SU-DHL-6 (cell line): ENCODE measurements around the gene SRPK2.

Experiments used
- H2AFZ ChIP-seq: fragments of 200-600 bp; sonication (generic); 2 replicates; pipeline ENCODE4 v1.6.1; 2014; ENCODE audit warnings: low read depth, mild to moderate bottlenecking, moderate library complexity, mixed read lengths, antibody characterized with exemption, low read length; ENCODE audit not compliant: severe bottlenecking
- H3F3A ChIP-seq: fragments of 200-600 bp; shearing (Covaris generic); 2 replicates; pipeline ENCODE4 v1.6.0; 2016; ENCODE audit warnings: antibody characterized with exemption, mild to moderate bottlenecking; ENCODE audit not compliant: insufficient read depth
- H3K27ac ChIP-seq: fragments of 200-600 bp; sonication (generic); 2 replicates; pipeline ENCODE4 v1.5.1; 2016; ENCODE audit warnings: low read depth, mild to moderate bottlenecking, low read length, moderate library complexity, mixed read lengths
- H3K27me3 ChIP-seq: fragments of 200-600 bp; sonication (generic), shearing (Covaris generic); 2 replicates; pipeline ENCODE4 v1.6.0; 2014; ENCODE audit warnings: mild to moderate bottlenecking, low read length
- H3K36me3 ChIP-seq: fragments of 200-600 bp; sonication (generic); 2 replicates; pipeline ENCODE4 v1.6.1; 2014; ENCODE audit warnings: mild to moderate bottlenecking, low read length, mixed read lengths
- H3K4me2 ChIP-seq: fragments of 300-600, 200-600 bp; shearing (Covaris generic), sonication (generic); 2 replicates; pipeline ENCODE4 v1.6.0; 2014; ENCODE audit warnings: low read length, low read depth, mild to moderate bottlenecking; ENCODE audit not compliant: poor library complexity, severe bottlenecking
- H3K4me3 ChIP-seq: fragments of 200-600 bp; sonication (generic); 2 replicates; pipeline ENCODE4 v1.5.1; 2014; ENCODE audit warnings: antibody characterized with exemption, low read length, mild to moderate bottlenecking, mixed read lengths; ENCODE audit not compliant: insufficient read depth, poor library complexity, severe bottlenecking
- H3K79me2 ChIP-seq: fragments of 200-600 bp; sonication (generic); 2 replicates; pipeline ENCODE4 v1.6.1; 2014; ENCODE audit warnings: mild to moderate bottlenecking, low read length, moderate library complexity; ENCODE audit not compliant: insufficient read depth
- H3K9ac ChIP-seq: fragments of 200-600 bp; sonication (generic); 2 replicates; pipeline ENCODE4 v1.7.0; 2014; ENCODE audit warnings: mild to moderate bottlenecking, low read length
- H3K9me2 ChIP-seq: fragments of 200-600 bp; sonication (generic); replicated peaks from 2 replicates; pipeline ENCODE4 v1.6.1; 2014; ENCODE audit warnings: low read length; ENCODE audit not compliant: insufficient read depth
- H3K9me3 ChIP-seq: fragments of 200-600 bp; sonication (generic); 2 replicates; pipeline ENCODE4 v1.6.1; 2014; ENCODE audit warnings: low read length, mixed read lengths; ENCODE audit not compliant: insufficient read depth
- H4K20me1 ChIP-seq: fragments of 200-600 bp; sonication (generic); 2 replicates; pipeline ENCODE4 v1.6.1; 2014; ENCODE audit warnings: low read depth, mild to moderate bottlenecking, antibody characterized with exemption, low read length, moderate library complexity, mixed read lengths
- EZH2phosphoT487 ChIP-seq: fragments of 200-600 bp; sonication (generic), shearing (Covaris generic); conservative IDR thresholded peaks from 2 replicates; pipeline ENCODE4 v1.6.1; 2018; ENCODE audit warnings: mild to moderate bottlenecking, antibody characterized with exemption, low read length, moderate library complexity, mixed read lengths
- TF ChIP-seq, protein P1 (sequence below): fragments of 200-600 bp; sonication (generic); IDR thresholded peaks from one replicate; pipeline ENCODE4 v1.5.1; 2017; ENCODE audit warnings: antibody characterized with exemption, mild to moderate bottlenecking, low read length, moderate library complexity; ENCODE audit not compliant: insufficient read depth, poor library complexity, severe bottlenecking

The SRPK2 gene

DNA sequence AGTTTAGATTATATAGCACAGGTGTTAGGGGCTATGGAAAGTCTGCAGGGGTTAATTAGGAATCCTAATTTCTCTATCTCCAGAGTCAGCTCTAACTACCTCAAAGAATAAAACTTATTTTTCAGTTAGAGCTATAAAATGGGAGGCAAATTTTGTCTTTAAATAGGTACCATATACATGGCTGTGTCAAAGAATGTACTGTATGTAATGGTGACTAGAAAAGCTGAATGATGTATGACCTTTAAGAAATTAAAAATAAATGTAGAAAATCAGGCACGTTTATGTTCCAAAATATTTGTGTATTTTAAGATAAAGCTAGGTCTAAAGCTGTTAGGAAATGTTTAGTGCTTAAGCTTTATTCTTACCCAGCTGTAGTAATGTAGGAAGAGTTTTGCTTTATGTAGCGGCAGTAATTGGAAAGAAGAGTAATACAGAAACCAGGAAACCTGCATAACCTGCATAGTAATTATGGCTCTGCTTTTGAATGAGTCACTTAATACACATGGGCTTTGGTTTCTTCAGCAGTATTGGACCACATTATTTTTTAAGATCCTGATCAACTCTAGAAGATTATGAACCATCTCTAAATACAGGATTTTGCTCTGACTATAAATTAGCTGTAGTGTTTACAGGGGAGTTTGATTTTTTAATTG is 289.7 kb downstream of the SRPK2 start:
- H4K20me1 ChIP-seq, result no peaks in the 10 kb centered on the region
- no peak overlapping the region for H2AFZ ChIP-seq
- H3F3A ChIP-seq, result peaks cover 50% of the 10 kb centered on the region
- no peaks in the 10 kb centered on the region for H3K9me2 ChIP-seq
- peaks cover 5% of the 10 kb centered on the region; the same call in 1 of the 2 replicates for H3K79me2 ChIP-seq
- H3K4me2 ChIP-seq, result no peak overlapping the region
- H3K9ac ChIP-seq, result no peak overlapping the region
- H3K36me3 ChIP-seq, result peaks cover 53% of the 10 kb centered on the region
- no peak overlapping the region for H3K27ac ChIP-seq
- no peaks in the 10 kb centered on the region for H3K27me3 ChIP-seq
- no peaks in the 10 kb centered on the region for H3K9me3 ChIP-seq
- H3K4me3 ChIP-seq, result no peak overlapping the region
- TF ChIP-seq EZH2phosphoT487, result no peak
- TF ChIP-seq, protein P1, sequence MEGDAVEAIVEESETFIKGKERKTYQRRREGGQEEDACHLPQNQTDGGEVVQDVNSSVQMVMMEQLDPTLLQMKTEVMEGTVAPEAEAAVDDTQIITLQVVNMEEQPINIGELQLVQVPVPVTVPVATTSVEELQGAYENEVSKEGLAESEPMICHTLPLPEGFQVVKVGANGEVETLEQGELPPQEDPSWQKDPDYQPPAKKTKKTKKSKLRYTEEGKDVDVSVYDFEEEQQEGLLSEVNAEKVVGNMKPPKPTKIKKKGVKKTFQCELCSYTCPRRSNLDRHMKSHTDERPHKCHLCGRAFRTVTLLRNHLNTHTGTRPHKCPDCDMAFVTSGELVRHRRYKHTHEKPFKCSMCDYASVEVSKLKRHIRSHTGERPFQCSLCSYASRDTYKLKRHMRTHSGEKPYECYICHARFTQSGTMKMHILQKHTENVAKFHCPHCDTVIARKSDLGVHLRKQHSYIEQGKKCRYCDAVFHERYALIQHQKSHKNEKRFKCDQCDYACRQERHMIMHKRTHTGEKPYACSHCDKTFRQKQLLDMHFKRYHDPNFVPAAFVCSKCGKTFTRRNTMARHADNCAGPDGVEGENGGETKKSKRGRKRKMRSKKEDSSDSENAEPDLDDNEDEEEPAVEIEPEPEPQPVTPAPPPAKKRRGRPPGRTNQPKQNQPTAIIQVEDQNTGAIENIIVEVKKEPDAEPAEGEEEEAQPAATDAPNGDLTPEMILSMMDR, result no peak

DNA sequence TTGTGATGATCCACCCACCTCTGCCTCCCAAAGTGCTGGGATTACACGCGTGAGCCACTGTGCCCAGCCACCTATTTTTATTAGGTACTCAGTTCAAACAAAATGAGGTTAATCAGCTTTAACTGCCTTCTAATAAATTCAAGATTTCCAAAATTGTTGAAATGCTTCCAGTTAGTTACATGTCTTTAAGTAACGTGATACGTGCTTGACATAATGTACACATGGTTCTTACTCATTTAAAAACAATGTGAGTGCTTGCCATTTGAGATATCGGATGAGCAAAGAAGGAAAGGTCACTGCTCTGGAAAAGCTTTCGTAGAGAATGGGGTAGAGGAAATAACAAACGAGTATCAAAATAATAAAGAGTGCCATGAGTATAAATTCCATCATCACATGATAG is 291.1 kb downstream of the SRPK2 start:
- H3K27me3 ChIP-seq, result no peaks in the 10 kb centered on the region
- H3K9me2 ChIP-seq, result no peaks in the 10 kb centered on the region
- H3K79me2 ChIP-seq, result peaks cover 5% of the 10 kb centered on the region; the same call in 1 of the 2 replicates
- no peaks in the 10 kb centered on the region for H3K9me3 ChIP-seq
- no peak overlapping the region for H3K9ac ChIP-seq
- no peak for TF ChIP-seq EZH2phosphoT487
- TF ChIP-seq, protein P1, result no peak
- H3K4me3 ChIP-seq, result no peak overlapping the region
- H3F3A ChIP-seq, result peaks cover 41% of the 10 kb centered on the region; the same call in 1 of the 2 replicates
- H2AFZ ChIP-seq, result no peak overlapping the region
- no peaks in the 10 kb centered on the region for H4K20me1 ChIP-seq
- H3K4me2 ChIP-seq, result no peak overlapping the region
- peaks cover 52% of the 10 kb centered on the region; the same call in 1 of the 2 replicates for H3K36me3 ChIP-seq
- H3K27ac ChIP-seq, result no peak overlapping the region

DNA sequence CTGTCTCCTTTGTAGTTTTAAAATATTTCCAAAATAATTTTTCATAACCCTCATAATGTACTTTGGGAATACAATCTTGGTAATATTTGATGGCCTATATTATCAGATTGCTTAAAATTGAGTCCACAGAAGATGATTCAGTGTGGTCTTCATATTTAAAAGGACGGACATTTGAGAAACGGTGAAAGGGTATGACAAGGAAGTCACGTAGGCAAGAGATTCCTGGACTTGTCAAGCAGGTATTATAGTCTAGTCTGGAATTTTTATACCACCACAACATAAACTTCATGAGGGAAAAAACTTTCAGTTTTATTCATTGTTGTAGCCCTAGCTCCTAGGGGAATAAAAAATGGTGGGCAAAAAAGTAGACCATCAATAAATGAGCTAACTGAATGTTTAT is 292.4 kb downstream of the SRPK2 start:
- H3K36me3 ChIP-seq, result peaks cover 52% of the 10 kb centered on the region
- H4K20me1 ChIP-seq, result no peaks in the 10 kb centered on the region; the same call in 1 of the 2 replicates
- H3K9ac ChIP-seq, result no peak overlapping the region
- H3K9me2 ChIP-seq, result no peaks in the 10 kb centered on the region
- no peak overlapping the region for H3K4me3 ChIP-seq
- H3K79me2 ChIP-seq, result peaks cover 5% of the 10 kb centered on the region; the same call in 1 of the 2 replicates
- peaks cover 28% of the 10 kb centered on the region; the same call in 1 of the 2 replicates for H3F3A ChIP-seq
- TF ChIP-seq, protein P1, result no peak
- no peak for TF ChIP-seq EZH2phosphoT487
- H3K27ac ChIP-seq, result no peak overlapping the region
- no peak overlapping the region for H2AFZ ChIP-seq
- no peaks in the 10 kb centered on the region for H3K9me3 ChIP-seq
- H3K4me2 ChIP-seq, result no peak overlapping the region
- no peaks in the 10 kb centered on the region for H3K27me3 ChIP-seq
